ENCODE measurements around the gene GPR68.

DNA sequence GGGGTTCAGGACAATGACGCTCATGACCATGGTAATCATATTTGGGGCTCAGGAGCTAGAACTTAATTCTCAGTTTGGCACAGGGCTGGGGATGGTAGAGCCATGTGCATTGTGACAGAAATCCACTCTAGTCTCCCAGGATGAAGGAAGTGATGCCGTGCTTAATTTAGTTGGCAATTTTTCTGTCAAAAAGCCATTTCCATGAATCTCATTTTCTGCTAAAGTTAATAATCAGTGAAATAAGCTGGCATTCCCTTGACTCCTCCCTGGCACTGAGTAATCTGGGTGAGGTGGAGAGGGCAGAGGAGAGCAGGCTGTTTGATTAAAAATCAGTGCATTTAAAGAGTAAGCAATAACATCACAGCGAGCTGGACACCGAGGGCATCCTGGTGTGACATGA is 45.0 kb upstream of the GPR68 start:
- TF ChIP-seq, protein P1, sequence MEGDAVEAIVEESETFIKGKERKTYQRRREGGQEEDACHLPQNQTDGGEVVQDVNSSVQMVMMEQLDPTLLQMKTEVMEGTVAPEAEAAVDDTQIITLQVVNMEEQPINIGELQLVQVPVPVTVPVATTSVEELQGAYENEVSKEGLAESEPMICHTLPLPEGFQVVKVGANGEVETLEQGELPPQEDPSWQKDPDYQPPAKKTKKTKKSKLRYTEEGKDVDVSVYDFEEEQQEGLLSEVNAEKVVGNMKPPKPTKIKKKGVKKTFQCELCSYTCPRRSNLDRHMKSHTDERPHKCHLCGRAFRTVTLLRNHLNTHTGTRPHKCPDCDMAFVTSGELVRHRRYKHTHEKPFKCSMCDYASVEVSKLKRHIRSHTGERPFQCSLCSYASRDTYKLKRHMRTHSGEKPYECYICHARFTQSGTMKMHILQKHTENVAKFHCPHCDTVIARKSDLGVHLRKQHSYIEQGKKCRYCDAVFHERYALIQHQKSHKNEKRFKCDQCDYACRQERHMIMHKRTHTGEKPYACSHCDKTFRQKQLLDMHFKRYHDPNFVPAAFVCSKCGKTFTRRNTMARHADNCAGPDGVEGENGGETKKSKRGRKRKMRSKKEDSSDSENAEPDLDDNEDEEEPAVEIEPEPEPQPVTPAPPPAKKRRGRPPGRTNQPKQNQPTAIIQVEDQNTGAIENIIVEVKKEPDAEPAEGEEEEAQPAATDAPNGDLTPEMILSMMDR (IDR thresholded peaks at IDR 0.05; ENCODE audit: low read depth, low read length) = no peak
- TF ChIP-seq EZH2phosphoT487 (IDR thresholded peaks at IDR 0.05; ENCODE audit: low read depth) = no peak

Data from OCI-LY3 (cell line).